ENCODE measurements around the gene DNMT3A. TPM values are rescaled to one million over a fixed set of nuclear protein-coding genes. Genes with fewer than 3 reads are reported as not detected.

Gene DNMT3A
- total RNA-seq, 4 donors from 2014 or later: 14.7 to 40.2 (median 18.3) TPM

GRCh38 chr2:25290811-25291495 is 50.8 kb downstream of the DNMT3A start:
- peaks cover 0 to 8% of the 10 kb centered on the region in 2 donors for H3K36me3 ChIP-seq
- no peak overlapping the region for H3K4me3 ChIP-seq
- no peaks in the 10 kb centered on the region for H3K27me3 ChIP-seq
- H3K9me3 ChIP-seq: no peaks in the 10 kb centered on the region
- peak overlapping the region in 2 of 4 donors; percentile 14 to 40 for H3K27ac ChIP-seq
- no peak for ATAC-seq
- peaks cover 0 to 74% (median 21%) of the 10 kb centered on the region in 3 donors for H3K4me1 ChIP-seq
- 57% methylated on average over 3 of the region's 19 CpGs; no CpG with 5 or more reads in 1 of the 2 donors for WGBS, 2 donors (ENCODE audit: low coverage in 1 of 2)
- TF ChIP-seq POLR2A (IDR thresholded peaks at IDR 0.05) (no peak), EP300 (IDR thresholded peaks at IDR 0.05) (no peak), POLR2AphosphoS5 (IDR thresholded peaks at IDR 0.05) (no peak)
- TF ChIP-seq, protein P1, sequence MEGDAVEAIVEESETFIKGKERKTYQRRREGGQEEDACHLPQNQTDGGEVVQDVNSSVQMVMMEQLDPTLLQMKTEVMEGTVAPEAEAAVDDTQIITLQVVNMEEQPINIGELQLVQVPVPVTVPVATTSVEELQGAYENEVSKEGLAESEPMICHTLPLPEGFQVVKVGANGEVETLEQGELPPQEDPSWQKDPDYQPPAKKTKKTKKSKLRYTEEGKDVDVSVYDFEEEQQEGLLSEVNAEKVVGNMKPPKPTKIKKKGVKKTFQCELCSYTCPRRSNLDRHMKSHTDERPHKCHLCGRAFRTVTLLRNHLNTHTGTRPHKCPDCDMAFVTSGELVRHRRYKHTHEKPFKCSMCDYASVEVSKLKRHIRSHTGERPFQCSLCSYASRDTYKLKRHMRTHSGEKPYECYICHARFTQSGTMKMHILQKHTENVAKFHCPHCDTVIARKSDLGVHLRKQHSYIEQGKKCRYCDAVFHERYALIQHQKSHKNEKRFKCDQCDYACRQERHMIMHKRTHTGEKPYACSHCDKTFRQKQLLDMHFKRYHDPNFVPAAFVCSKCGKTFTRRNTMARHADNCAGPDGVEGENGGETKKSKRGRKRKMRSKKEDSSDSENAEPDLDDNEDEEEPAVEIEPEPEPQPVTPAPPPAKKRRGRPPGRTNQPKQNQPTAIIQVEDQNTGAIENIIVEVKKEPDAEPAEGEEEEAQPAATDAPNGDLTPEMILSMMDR (IDR thresholded peaks at IDR 0.05): no peak

GRCh38 chr2:25286723-25287483 is 54.8 kb downstream of the DNMT3A start:
- Histone ChIP-seq H3K4me1 (peaks cover 0 to 50% (median 9%) of the 10 kb centered on the region in 3 donors), H3K9me3 (no peaks in the 10 kb centered on the region), H3K27ac (no peak overlapping the region), H3K4me3 (no peak overlapping the region), H3K36me3 (peaks cover 0 to 34% of the 10 kb centered on the region in 2 donors), H3K27me3 (no peaks in the 10 kb centered on the region)
- WGBS, 2 donors (ENCODE audit: low coverage in 1 of 2): 87 to 91% methylated on average over 3 to 9 of the region's 11 CpGs
- TF ChIP-seq POLR2AphosphoS5 (IDR thresholded peaks at IDR 0.05) (no peak), POLR2A (IDR thresholded peaks at IDR 0.05) (no peak), EP300 (IDR thresholded peaks at IDR 0.05) (no peak)
- TF ChIP-seq, protein P1 (IDR thresholded peaks at IDR 0.05): no peak
- no peak for ATAC-seq

- TF ChIP-seq POLR2A (IDR thresholded peaks at IDR 0.05) (no peak), EP300 (IDR thresholded peaks at IDR 0.05) (no peak), POLR2AphosphoS5 (IDR thresholded peaks at IDR 0.05) (no peak)
- TF ChIP-seq, protein P1 (IDR thresholded peaks at IDR 0.05): no peak
- H3K4me3 ChIP-seq: no peak overlapping the region
- no peaks in the 10 kb centered on the region for H3K9me3 ChIP-seq
- peaks cover 0 to 50% (median 9%) of the 10 kb centered on the region in 3 donors for H3K4me1 ChIP-seq
- no peak for ATAC-seq
- H3K27me3 ChIP-seq: no peaks in the 10 kb centered on the region
- peak overlapping the region in 2 of 4 donors; percentile 35 to 43 for H3K27ac ChIP-seq
- peaks cover 0 to 42% of the 10 kb centered on the region in 2 donors for H3K36me3 ChIP-seq
- WGBS, 2 donors (ENCODE audit: low coverage in 1 of 2): 94% methylated on average over 5 of the region's 10 CpGs; no CpG with 5 or more reads in 1 of the 2 donors
Measured at GRCh38 chr2:25286025-25286400, 55.7 kb downstream of the DNMT3A start.

DNA sequence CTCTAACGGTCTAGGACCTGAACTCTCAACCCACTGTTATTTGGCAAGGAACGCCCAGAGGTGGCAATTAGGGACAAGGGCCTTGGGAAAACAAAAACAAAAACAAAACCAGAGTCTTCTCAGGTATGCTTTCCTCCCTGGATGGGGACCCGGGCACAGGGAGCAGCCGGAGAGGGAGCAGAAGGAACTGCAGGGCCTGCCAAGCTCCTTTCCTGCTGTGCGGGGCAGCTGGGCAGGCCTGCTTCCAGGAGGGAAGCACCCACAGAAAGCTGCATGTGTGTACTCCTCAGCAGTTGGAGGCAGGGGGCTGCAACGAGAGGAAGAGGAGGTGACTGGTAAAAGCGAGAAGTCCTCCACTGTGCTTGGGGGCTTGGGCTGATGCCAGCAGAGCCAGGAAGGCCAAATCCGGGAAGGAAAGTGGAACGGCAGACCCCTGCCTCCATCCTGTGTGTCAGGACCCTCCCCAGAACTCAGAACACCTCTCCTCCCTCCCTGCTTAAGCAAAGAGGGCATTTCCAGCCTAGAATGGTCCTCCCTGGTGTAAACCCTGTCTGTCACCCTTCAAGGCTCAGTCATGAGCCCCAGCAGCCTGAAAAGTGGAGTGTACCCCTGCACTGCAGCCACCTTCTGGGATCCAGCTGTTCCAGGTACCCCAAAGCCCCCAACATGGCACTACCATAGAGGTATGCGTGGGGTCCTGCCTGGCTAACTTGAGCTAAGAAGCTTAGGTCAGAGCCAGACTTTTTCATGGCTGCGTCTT is 56.3 kb downstream of the DNMT3A start:
- H3K27ac ChIP-seq: peak overlapping the region in 3 of 4 donors; percentile 5 to 43 (median 35)
- H3K36me3 ChIP-seq: peaks cover 0 to 48% of the 10 kb centered on the region in 2 donors
- TF ChIP-seq POLR2AphosphoS5 (IDR thresholded peaks at IDR 0.05): no peak
- WGBS, 2 donors (ENCODE audit: low coverage in 1 of 2): 24 to 67% methylated on average over 2 to 4 of the region's 11 CpGs
- no peak for ATAC-seq
- H3K4me3 ChIP-seq: no peak overlapping the region
- no peaks in the 10 kb centered on the region for H3K9me3 ChIP-seq
- no peaks in the 10 kb centered on the region for H3K27me3 ChIP-seq
- H3K4me1 ChIP-seq: peaks cover 0 to 45% (median 9%) of the 10 kb centered on the region in 3 donors

DNA sequence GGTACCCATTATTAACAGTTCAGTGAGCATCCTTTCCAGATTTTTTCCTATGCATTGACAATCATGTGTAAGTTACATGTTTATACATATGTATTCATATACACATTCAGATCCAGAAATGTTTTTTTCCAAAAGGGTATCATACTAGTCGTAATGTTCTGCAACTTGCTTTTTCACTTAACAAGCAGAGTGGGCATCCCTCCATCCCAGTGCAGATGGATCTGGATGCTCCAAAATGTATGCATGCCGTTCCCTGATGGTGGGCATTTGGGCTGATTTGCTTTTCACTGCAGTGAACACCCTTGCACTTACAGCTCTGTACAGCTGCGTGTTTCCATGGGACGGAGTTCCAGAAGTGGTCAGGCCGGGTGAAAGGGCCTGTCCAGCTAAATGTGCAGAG is 57.0 kb downstream of the DNMT3A start:
- Histone ChIP-seq H3K27ac (no peak overlapping the region), H3K36me3 (peaks cover 0 to 50% of the 10 kb centered on the region in 2 donors), H3K4me3 (no peak overlapping the region), H3K9me3 (no peaks in the 10 kb centered on the region), H3K27me3 (no peaks in the 10 kb centered on the region), H3K4me1 (peaks cover 0 to 43% (median 9%) of the 10 kb centered on the region in 3 donors)
- WGBS, 2 donors (ENCODE audit: low coverage in 1 of 2): 90 to 100% methylated on average over 2 to 3 of the region's 5 CpGs
- ATAC-seq: no peak
- TF ChIP-seq POLR2AphosphoS5 (IDR thresholded peaks at IDR 0.05): no peak
